ENCODE results near the gene MYL10.

Gene MYL10

DNA sequence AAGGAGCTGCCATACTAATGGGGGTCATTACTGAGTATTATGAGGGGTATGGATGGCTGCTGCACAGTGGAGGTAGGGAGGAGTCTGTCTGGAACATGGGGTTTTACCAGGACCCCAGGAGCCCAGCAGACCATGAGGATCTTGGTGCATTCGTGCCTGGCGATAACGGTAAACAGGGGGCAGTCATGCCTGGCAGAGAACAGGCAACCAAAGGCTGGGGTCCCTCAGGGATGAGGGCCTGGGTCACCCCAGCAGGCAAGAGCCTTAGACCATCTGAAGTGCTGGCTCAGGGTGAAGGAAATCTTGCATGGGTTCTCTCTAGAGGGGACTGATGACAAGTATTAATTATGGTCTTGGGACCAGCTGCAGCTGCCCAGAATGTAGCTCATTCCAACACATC lies 46.1 kb downstream of the MYL10 start:
- Histone ChIP-seq H2BK15ac (replicated peaks; ENCODE audit: low read depth) (no peak overlapping the region), H2BK5ac (ENCODE audit: low read length) (no peak overlapping the region), H3K4me3 (ENCODE audit: low read length) (no peak overlapping the region), H3K36me3 (ENCODE audit: control insufficient read depth, insufficient read depth, low read length) (no peaks in the 10 kb centered on the region), H3K18ac (ENCODE audit: low read length) (no peak overlapping the region), H2BK120ac (ENCODE audit: low read depth, low read length) (no peak overlapping the region), H3K27ac (ENCODE audit: low read depth, low read length) (no peak overlapping the region), H3K56ac (ENCODE audit: low read length) (no peak overlapping the region), H3K23ac (ENCODE audit: low read length) (no peak overlapping the region), H3K27me3 (ENCODE audit: insufficient read depth, low read length, poor library complexity) (no peaks in the 10 kb centered on the region), H2AK5ac (ENCODE audit: low read length) (no peak overlapping the region), H4K8ac (ENCODE audit: low read depth, low read length) (no peak overlapping the region), H3K79me2 (ENCODE audit: control insufficient read depth, insufficient read depth, low read length) (no peaks in the 10 kb centered on the region), H3K4me2 (ENCODE audit: low read length) (no peak overlapping the region), H3K9ac (ENCODE audit: low read length) (no peak overlapping the region), H3K4ac (ENCODE audit: low read depth, low read length) (no peak overlapping the region), H3K79me1 (ENCODE audit: low read length) (no peaks in the 10 kb centered on the region), H4K5ac (ENCODE audit: low read length) (no peak overlapping the region), H3K4me1 (ENCODE audit: control insufficient read depth, low read depth, low read length) (no peaks in the 10 kb centered on the region)
- DNase-seq: no peak
- no CpG with 5 or more reads among the region's 3 CpGs for WGBS (ENCODE audit: extremely low coverage, insufficient coverage, low lambda C conversion rate)

DNA sequence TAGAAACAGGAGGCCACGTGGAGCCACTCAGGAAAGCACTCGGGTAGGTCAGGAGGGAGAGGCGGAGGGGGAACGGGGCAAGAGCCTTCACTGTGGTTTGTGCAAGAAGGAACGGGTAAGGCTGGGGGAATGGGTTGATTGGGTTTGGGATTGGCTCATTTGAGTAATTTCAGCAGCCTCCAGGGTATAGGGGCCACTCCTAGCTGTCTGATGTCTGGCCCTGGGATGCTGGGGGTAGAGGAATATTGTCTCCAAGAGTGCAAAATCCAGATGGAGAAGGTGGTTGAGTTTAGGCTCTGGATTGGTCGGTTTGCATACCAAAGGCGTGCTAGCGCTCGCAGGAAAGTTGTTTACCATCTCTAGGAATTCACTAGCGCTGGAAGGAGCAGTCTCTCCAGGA lies 47.2 kb downstream of the MYL10 start:
- Histone ChIP-seq H2BK15ac (replicated peaks; ENCODE audit: low read depth) (no peak overlapping the region), H3K4ac (ENCODE audit: low read depth, low read length) (no peak overlapping the region), H3K9ac (ENCODE audit: low read length) (no peak overlapping the region), H3K23ac (ENCODE audit: low read length) (no peak overlapping the region), H2AK5ac (ENCODE audit: low read length) (no peak overlapping the region), H3K79me2 (ENCODE audit: control insufficient read depth, insufficient read depth, low read length) (no peaks in the 10 kb centered on the region), H3K36me3 (ENCODE audit: control insufficient read depth, insufficient read depth, low read length) (no peaks in the 10 kb centered on the region), H3K18ac (ENCODE audit: low read length) (no peak overlapping the region), H4K5ac (ENCODE audit: low read length) (no peak overlapping the region), H4K8ac (ENCODE audit: low read depth, low read length) (no peak overlapping the region), H2BK120ac (ENCODE audit: low read depth, low read length) (no peak overlapping the region), H3K4me3 (ENCODE audit: low read length) (no peak overlapping the region), H3K79me1 (ENCODE audit: low read length) (no peaks in the 10 kb centered on the region), H3K27me3 (ENCODE audit: insufficient read depth, low read length, poor library complexity) (no peaks in the 10 kb centered on the region), H2BK5ac (ENCODE audit: low read length) (no peak overlapping the region), H3K4me1 (ENCODE audit: control insufficient read depth, low read depth, low read length) (no peaks in the 10 kb centered on the region), H3K27ac (ENCODE audit: low read depth, low read length) (no peak overlapping the region), H3K56ac (ENCODE audit: low read length) (no peak overlapping the region), H3K4me2 (ENCODE audit: low read length) (no peak overlapping the region)
- no CpG with 5 or more reads among the region's 10 CpGs for WGBS (ENCODE audit: extremely low coverage, insufficient coverage, low lambda C conversion rate)
- DNase-seq: no peak

DNA sequence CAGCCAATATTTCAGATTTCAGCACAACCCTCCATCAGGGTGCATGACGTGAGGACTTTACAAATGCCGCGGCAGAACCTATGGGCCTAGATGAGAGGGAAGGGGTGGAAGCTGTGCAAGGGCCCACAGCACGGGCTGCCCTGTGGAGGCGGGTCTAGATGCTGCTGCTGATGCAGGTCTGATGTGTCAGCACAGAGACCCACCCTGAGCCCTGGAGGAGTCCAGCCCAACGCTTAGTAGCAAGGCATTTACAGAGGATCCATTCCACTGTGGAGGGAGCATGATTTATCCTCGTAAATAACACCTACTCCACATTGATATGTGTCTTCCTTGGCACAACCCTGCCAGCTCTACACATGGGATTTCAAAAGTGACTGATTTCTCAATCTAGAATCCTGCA lies 48.5 kb downstream of the MYL10 start:
- Histone ChIP-seq H2BK5ac (ENCODE audit: low read length) (no peak overlapping the region), H3K56ac (ENCODE audit: low read length) (no peak overlapping the region), H3K79me2 (ENCODE audit: control insufficient read depth, insufficient read depth, low read length) (no peaks in the 10 kb centered on the region), H2AK5ac (ENCODE audit: low read length) (no peak overlapping the region), H4K8ac (ENCODE audit: low read depth, low read length) (no peak overlapping the region), H3K27me3 (ENCODE audit: insufficient read depth, low read length, poor library complexity) (no peaks in the 10 kb centered on the region), H3K4ac (ENCODE audit: low read depth, low read length) (no peak overlapping the region), H3K4me1 (ENCODE audit: control insufficient read depth, low read depth, low read length) (no peaks in the 10 kb centered on the region), H3K36me3 (ENCODE audit: control insufficient read depth, insufficient read depth, low read length) (no peaks in the 10 kb centered on the region), H3K9ac (ENCODE audit: low read length) (no peak overlapping the region), H3K79me1 (ENCODE audit: low read length) (no peaks in the 10 kb centered on the region), H3K27ac (ENCODE audit: low read depth, low read length) (no peak overlapping the region), H3K4me2 (ENCODE audit: low read length) (no peak overlapping the region), H2BK120ac (ENCODE audit: low read depth, low read length) (no peak overlapping the region), H3K23ac (ENCODE audit: low read length) (no peak overlapping the region), H4K5ac (ENCODE audit: low read length) (no peak overlapping the region), H2BK15ac (replicated peaks; ENCODE audit: low read depth) (no peak overlapping the region), H3K4me3 (ENCODE audit: low read length) (no peak overlapping the region), H3K18ac (ENCODE audit: low read length) (no peak overlapping the region)
- DNase-seq: no peak
- WGBS (ENCODE audit: extremely low coverage, insufficient coverage, low lambda C conversion rate): no CpG with 5 or more reads among the region's 7 CpGs

DNA sequence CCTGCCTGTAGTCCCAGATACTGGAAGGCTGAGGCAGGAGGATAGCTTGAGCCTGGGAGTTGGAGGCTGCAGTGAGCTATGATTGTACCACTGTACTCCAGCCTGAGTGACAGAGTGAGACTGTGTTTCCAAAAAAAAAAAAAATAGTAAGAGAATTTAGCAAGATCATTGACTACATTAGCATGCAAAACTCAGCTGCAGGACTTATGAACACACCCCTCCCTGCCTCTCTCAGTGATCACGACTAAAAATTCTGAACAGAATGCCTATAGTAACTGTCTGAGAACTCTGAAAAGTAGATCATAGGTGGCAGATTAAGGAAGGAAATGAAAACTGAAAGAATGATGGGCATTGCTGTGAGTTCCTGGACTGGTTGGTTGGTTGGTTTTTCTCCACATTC lies 50.5 kb downstream of the MYL10 start:
- H4K8ac ChIP-seq (ENCODE audit: low read depth, low read length): no peak overlapping the region

DNA sequence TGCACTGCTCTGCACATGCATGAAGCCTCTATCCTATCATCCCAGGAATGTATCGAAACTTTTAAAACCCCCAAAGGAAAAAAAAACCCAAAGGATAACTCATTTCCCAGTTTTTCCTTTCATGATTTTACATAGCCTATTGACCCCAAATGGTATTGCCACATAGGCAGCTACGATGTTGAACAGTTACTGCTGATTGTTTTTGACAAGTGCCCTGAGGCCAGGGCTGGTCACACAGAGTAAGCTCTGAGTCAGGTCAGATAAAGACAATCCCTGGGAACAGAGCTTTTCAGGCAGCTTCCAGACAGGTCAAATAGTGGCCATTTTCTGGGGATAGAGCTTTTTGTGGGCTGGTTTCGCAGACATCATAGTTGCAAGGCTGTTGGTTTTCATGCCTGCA lies 52.1 kb downstream of the MYL10 start:
- H3K23ac ChIP-seq (ENCODE audit: low read length): no peak overlapping the region
- no peaks in the 10 kb centered on the region for H3K36me3 ChIP-seq (ENCODE audit: control insufficient read depth, insufficient read depth, low read length)
- H2BK15ac ChIP-seq (replicated peaks; ENCODE audit: low read depth): no peak overlapping the region
- no peaks in the 10 kb centered on the region for H3K4me1 ChIP-seq (ENCODE audit: control insufficient read depth, low read depth, low read length)
- WGBS (ENCODE audit: extremely low coverage, insufficient coverage, low lambda C conversion rate): no CpG with 5 or more reads among the region's 3 CpGs
- no peak overlapping the region for H3K56ac ChIP-seq (ENCODE audit: low read length)
- no peak overlapping the region for H4K8ac ChIP-seq (ENCODE audit: low read depth, low read length)
- no peak overlapping the region for H4K5ac ChIP-seq (ENCODE audit: low read length)
- H3K79me1 ChIP-seq (ENCODE audit: low read length): no peaks in the 10 kb centered on the region
- no peak overlapping the region for H3K9ac ChIP-seq (ENCODE audit: low read length)
- no peak overlapping the region for H3K4ac ChIP-seq (ENCODE audit: low read depth, low read length)
- H3K4me3 ChIP-seq (ENCODE audit: low read length): no peak overlapping the region
- H3K4me2 ChIP-seq (ENCODE audit: low read length): no peak overlapping the region
- no peak overlapping the region for H2AK5ac ChIP-seq (ENCODE audit: low read length)
- no peak overlapping the region for H2BK5ac ChIP-seq (ENCODE audit: low read length)
- H3K79me2 ChIP-seq (ENCODE audit: control insufficient read depth, insufficient read depth, low read length): no peaks in the 10 kb centered on the region
- H3K18ac ChIP-seq (ENCODE audit: low read length): no peak overlapping the region
- no peak overlapping the region for H2BK120ac ChIP-seq (ENCODE audit: low read depth, low read length)
- no peak overlapping the region for H3K27ac ChIP-seq (ENCODE audit: low read depth, low read length)
- no peaks in the 10 kb centered on the region for H3K27me3 ChIP-seq (ENCODE audit: insufficient read depth, low read length, poor library complexity)
- peak; percentile 50 for DNase-seq

More for the DNA sequence above, 50.5 kb downstream of the MYL10 start:
- WGBS (ENCODE audit: extremely low coverage, insufficient coverage, low lambda C conversion rate): no CpG with 5 or more reads among the region's 1 CpG
- Histone ChIP-seq H2AK5ac (ENCODE audit: low read length) (no peak overlapping the region), H3K23ac (ENCODE audit: low read length) (no peak overlapping the region), H3K79me2 (ENCODE audit: control insufficient read depth, insufficient read depth, low read length) (no peaks in the 10 kb centered on the region), H2BK15ac (replicated peaks; ENCODE audit: low read depth) (no peak overlapping the region), H2BK5ac (ENCODE audit: low read length) (no peak overlapping the region), H3K4me3 (ENCODE audit: low read length) (no peak overlapping the region), H3K27ac (ENCODE audit: low read depth, low read length) (no peak overlapping the region), H3K18ac (ENCODE audit: low read length) (no peak overlapping the region), H3K36me3 (ENCODE audit: control insufficient read depth, insufficient read depth, low read length) (no peaks in the 10 kb centered on the region), H3K4ac (ENCODE audit: low read depth, low read length) (no peak overlapping the region), H2BK120ac (ENCODE audit: low read depth, low read length) (no peak overlapping the region), H3K4me2 (ENCODE audit: low read length) (no peak overlapping the region), H3K56ac (ENCODE audit: low read length) (no peak overlapping the region), H3K9ac (ENCODE audit: low read length) (no peak overlapping the region), H4K5ac (ENCODE audit: low read length) (no peak overlapping the region), H3K27me3 (ENCODE audit: insufficient read depth, low read length, poor library complexity) (no peaks in the 10 kb centered on the region), H3K79me1 (ENCODE audit: low read length) (no peaks in the 10 kb centered on the region), H3K4me1 (ENCODE audit: control insufficient read depth, low read depth, low read length) (no peaks in the 10 kb centered on the region)
- no peak for DNase-seq

DNA sequence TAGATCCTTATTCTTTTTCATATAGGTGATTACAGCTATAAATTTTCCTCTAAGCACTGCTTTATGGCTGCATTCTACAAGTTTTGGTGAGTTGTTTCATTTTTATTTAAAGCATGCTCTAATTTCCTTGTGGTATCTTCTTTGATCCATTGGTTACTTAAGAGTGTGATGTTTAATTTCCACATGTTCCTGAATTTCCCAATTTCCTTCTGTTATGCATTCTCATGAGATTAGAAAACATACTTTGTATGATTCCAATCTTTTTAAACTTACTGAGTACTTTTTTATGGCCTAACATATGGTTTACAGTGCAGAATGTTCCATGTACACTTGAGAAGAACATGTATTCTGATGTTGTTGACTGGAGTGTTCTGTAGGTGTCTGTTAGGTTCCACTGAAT lies 53.4 kb downstream of the MYL10 start:
- H3K4ac ChIP-seq (ENCODE audit: low read depth, low read length): no peak overlapping the region
- H4K5ac ChIP-seq (ENCODE audit: low read length): no peak overlapping the region
- H3K9ac ChIP-seq (ENCODE audit: low read length): no peak overlapping the region
- no peak overlapping the region for H2BK15ac ChIP-seq (replicated peaks; ENCODE audit: low read depth)
- DNase-seq: no peak
- no peak overlapping the region for H4K8ac ChIP-seq (ENCODE audit: low read depth, low read length)
- no peak overlapping the region for H3K4me3 ChIP-seq (ENCODE audit: low read length)
- H3K79me2 ChIP-seq (ENCODE audit: control insufficient read depth, insufficient read depth, low read length): no peaks in the 10 kb centered on the region
- H2AK5ac ChIP-seq (ENCODE audit: low read length): no peak overlapping the region
- no peak overlapping the region for H3K18ac ChIP-seq (ENCODE audit: low read length)
- H3K4me1 ChIP-seq (ENCODE audit: control insufficient read depth, low read depth, low read length): no peaks in the 10 kb centered on the region
- no peaks in the 10 kb centered on the region for H3K79me1 ChIP-seq (ENCODE audit: low read length)
- no peaks in the 10 kb centered on the region for H3K36me3 ChIP-seq (ENCODE audit: control insufficient read depth, insufficient read depth, low read length)
- H3K4me2 ChIP-seq (ENCODE audit: low read length): no peak overlapping the region
- no peak overlapping the region for H3K27ac ChIP-seq (ENCODE audit: low read depth, low read length)
- no peak overlapping the region for H3K56ac ChIP-seq (ENCODE audit: low read length)
- no peak overlapping the region for H3K23ac ChIP-seq (ENCODE audit: low read length)
- H2BK5ac ChIP-seq (ENCODE audit: low read length): no peak overlapping the region
- H2BK120ac ChIP-seq (ENCODE audit: low read depth, low read length): no peak overlapping the region
- H3K27me3 ChIP-seq (ENCODE audit: insufficient read depth, low read length, poor library complexity): no peaks in the 10 kb centered on the region
